BE2C (cell line): ENCODE measurements around the gene CRABP2.

Source experiments
- DNase-seq: peaks from one replicate; pipeline ENCODE4 v3.0.0-alpha.2; 2020
- H3K27me3 ChIP-seq: fragments of 250-450 bp; sonication (Bioruptor Pico); 2 replicates; pipeline ENCODE4 v1.5.1; 2020; ENCODE audit warnings: mild to moderate bottlenecking
- H3K36me3 ChIP-seq: fragments of 250-450 bp; sonication (Bioruptor Pico); 2 replicates; pipeline ENCODE4 v1.5.1; 2020; ENCODE audit warnings: mild to moderate bottlenecking
- H3K4me1 ChIP-seq: fragments of 250-450 bp; sonication (Bioruptor Pico); 2 replicates; pipeline ENCODE4 v1.5.1; 2020
- H3K4me3 ChIP-seq: 2 replicates; pipeline ENCODE4 v1.5.1; 2011; ENCODE audit warnings: low read depth, low read length
- H3K9me3 ChIP-seq: fragments of 250-450 bp; sonication (Bioruptor Pico); 2 replicates; pipeline ENCODE4 v1.5.1; 2020
- CTCF ChIP-seq: IDR thresholded peaks from 2 replicates; pipeline ENCODE4 v1.5.1; 2012; ENCODE audit warnings: mild to moderate bottlenecking, low read depth, low read length

Gene CRABP2

GRCh38 chr1:156709031-156709430 lies 3.6 kb upstream of the CRABP2 start:
- no peaks in the 10 kb centered on the region for H3K36me3 ChIP-seq
- H3K9me3 ChIP-seq = no peaks in the 10 kb centered on the region
- H3K4me1 ChIP-seq = peaks cover 62% of the 10 kb centered on the region
- no peak overlapping the region for H3K4me3 ChIP-seq
- DNase-seq = no peak
- H3K27me3 ChIP-seq = peaks cover 7% of the 10 kb centered on the region
- TF ChIP-seq CTCF = no peak

GRCh38 chr1:156708218-156708661 lies 2.9 kb upstream of the CRABP2 start:
- H3K4me3 ChIP-seq = no peak overlapping the region
- peaks cover 70% of the 10 kb centered on the region for H3K4me1 ChIP-seq
- no peak for TF ChIP-seq CTCF
- no peaks in the 10 kb centered on the region for H3K36me3 ChIP-seq
- H3K9me3 ChIP-seq = no peaks in the 10 kb centered on the region
- no peak for DNase-seq
- H3K27me3 ChIP-seq = peaks cover 7% of the 10 kb centered on the region

- peaks cover 7% of the 10 kb centered on the region for H3K27me3 ChIP-seq
- peaks cover 68% of the 10 kb centered on the region for H3K4me1 ChIP-seq
- no peaks in the 10 kb centered on the region for H3K36me3 ChIP-seq
- H3K4me3 ChIP-seq = no peak overlapping the region
- H3K9me3 ChIP-seq = no peaks in the 10 kb centered on the region
- TF ChIP-seq CTCF = no peak
- no peak for DNase-seq
Observed at GRCh38 chr1:156707417-156708217, 2.2 kb upstream of the CRABP2 start.

- Histone ChIP-seq H3K9me3 (no peaks in the 10 kb centered on the region), H3K4me1 (peaks cover 60% of the 10 kb centered on the region), H3K27me3 (peaks cover 7% of the 10 kb centered on the region), H3K4me3 (peak overlapping the region; percentile 62), H3K36me3 (no peaks in the 10 kb centered on the region)
- DNase-seq = peak; percentile 40
- no peak for TF ChIP-seq CTCF
Observed at GRCh38 chr1:156706657-156707416, 1.5 kb upstream of the CRABP2 start.

GRCh38 chr1:156705918-156706656 lies 704 bp upstream of the CRABP2 start:
- Histone ChIP-seq H3K27me3 (peaks cover 7% of the 10 kb centered on the region), H3K4me3 (peak overlapping the region; percentile 62), H3K36me3 (no peaks in the 10 kb centered on the region), H3K9me3 (no peaks in the 10 kb centered on the region), H3K4me1 (peaks cover 60% of the 10 kb centered on the region)
- TF ChIP-seq CTCF = peak; percentile 76
- peak; percentile 79 for DNase-seq
